NOMO-1 (cell line): ENCODE results near the gene KLRF2.

ENCODE experiments used
- DNase-seq, 2 experiments: peaks; one replicate each; lab custom pipeline; 2025; ENCODE audit not compliant: unreplicated experiment in 2 of 2; lab: John Stamatoyannopoulos, UW

KLRF2 gene

DNA sequence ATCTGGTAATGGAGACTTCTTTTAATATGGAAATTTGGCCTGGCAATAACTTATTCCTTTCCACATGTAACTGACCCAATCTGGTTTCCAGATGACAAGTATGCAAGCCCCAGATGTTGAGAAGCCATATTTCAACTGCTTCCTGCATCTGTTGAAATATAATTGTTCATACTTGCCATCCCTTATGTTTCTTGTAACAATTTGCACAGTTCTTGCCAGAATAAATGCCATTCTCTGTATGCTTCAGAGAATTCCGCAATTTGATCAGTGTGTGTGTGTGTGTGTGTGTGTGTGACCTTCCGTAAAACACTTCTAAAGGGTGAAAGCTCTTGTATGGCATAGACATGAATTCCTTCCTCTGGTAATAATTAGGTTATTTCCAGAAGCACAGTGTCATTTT lies 52.7 kb downstream of the KLRF2 start:
- DNase-seq, result no peak

DNA sequence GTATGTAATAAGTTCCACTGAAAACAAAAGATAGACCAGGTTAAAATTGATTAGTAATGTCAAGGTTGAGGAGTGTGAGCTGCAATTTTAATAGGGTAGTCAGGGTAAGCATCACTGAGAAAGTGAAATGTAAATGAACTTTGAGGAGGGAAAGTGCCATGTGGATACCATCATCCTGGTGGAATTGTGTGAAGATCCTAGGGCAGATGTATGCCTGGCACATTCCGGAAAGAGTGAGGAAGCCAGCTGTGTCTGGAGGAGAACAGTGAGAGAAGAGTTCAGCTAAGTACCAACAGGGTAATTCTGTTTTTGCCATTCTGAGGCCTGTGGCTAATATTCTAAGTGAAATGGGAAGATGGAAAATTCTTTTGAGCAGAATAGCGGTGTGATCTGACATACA lies 53.7 kb downstream of the KLRF2 start:
- DNase-seq, result no peak

DNA sequence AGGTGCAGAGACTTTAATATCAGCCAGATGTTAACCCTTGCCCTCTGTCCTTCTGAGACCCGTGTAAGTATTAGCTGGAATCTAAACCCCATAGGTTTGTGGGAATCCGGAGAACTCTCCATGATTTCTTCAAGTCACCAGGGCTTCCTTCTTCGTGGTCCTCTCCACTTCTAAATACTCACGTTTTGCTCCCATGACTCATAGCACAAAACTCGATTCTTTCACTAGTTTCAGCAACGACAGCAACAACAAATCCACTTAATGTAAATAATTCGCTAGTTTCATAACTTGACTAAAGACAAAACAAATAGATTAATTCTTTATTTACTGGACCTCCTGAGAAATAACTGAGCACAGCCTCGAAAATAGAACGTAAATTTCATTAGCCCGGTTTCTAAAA lies 55.3 kb downstream of the KLRF2 start:
- peak in 1 of 2 experiments; percentile 63 for DNase-seq

DNA sequence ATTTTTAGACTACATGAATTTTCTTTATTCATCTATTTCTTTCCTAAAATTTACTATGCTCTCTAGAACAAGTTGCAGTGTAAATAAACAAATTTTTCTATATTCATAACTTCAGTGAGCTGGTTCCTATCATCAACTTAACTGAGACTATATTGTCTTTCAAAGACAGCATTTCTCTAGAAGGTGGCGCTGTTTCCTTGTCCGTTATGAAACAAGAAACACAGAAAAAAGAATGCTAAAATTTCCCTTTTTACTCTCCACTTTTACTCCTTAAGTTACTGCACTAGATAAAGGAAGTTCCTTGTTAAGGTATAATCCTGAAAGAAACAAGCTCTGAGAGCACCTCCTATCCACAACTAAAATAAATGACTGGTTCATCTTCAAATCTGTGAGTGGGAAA lies 59.1 kb downstream of the KLRF2 start:
- DNase-seq, result peak in 1 of 2 experiments; percentile 72

DNA sequence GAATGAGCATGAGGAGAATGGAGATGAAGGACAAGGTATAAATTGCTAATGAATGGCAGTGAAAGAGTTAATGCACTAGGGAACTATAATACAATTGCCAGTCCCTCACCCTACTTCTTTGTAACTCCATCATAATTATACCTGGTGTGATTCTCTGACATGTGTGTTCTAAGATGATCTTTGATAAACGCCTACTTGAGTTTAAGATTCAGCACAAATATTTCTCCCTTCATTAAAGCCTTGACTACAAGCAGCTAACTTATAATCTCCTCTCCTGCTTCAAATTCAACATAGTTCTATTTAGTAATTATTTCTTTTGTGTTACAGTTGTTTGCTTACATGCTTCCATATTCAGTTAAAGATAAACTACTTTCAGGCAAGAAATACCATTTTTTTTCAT lies 60.5 kb downstream of the KLRF2 start:
- no peak for DNase-seq

DNA sequence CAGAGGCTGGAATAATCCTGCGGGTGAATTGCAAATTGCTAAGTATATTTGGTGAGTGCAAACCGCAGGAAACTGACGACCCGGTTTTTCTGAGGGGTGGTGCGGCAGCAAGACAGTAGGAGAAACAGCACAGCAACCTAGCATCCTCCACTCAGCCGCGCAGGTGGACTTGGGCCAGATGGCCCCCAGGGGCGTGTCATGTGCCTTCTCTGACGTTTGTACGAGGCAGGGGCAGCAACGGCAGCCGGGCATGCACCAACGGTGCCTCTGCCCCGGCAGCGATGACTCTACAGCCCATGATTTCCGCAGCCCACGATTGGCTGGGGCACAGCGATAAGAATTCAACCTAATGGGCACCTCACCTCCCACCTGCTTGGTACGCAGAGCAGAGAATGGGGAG lies 62.0 kb downstream of the KLRF2 start:
- DNase-seq, result peak; percentile 22 to 64

DNA sequence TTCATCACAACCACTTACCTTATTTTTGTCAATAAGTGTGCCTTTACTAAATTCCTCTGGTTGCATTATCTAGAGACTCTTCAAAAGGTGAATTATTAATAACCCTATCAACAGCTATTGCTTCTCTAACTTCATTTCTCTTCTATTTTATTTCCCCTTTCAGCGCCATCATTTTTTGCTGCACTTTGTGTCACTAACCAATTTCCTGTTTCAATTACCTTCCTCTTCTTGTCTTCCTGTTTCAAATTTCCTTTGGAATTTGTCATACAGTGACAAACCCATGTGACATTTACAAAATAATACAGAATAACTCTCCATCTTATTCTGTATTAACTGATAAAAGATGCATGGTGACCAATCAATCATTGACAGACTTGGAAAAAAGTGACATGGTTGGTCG lies 63.1 kb downstream of the KLRF2 start:
- peak in 1 of 2 experiments; percentile 79 for DNase-seq
